M059J (cell line): ENCODE data around the gene TNNC2. TPM values are rescaled to one million over a fixed set of nuclear protein-coding genes. Genes with fewer than 3 reads are reported as not detected.

Experiments used
- DNase-seq: peaks from one replicate; pipeline ENCODE4 v3.0.0-alpha.2; 2012; ENCODE audit warnings: low read depth
- total RNA-seq: library from RNA; depleted of rRNA; stranded (reverse); fragments of >200 nt; shearing (Covaris generic); gene quantifications from 2 replicates; pipeline ENCODE4 v1.2.3, GENCODE V29; 2014; rRNA removed

The TNNC2 gene
- total RNA-seq, 1 experiment from 2014 or later, result not detected

- DNase-seq, result peak; percentile 79
Observed at GRCh38 chr20:45782890-45783289, 44.2 kb downstream of the TNNC2 start.

- peak; percentile 96 for DNase-seq
Observed at GRCh38 chr20:45781391-45781931, 45.7 kb downstream of the TNNC2 start.

GRCh38 chr20:45780159-45780558 lies 47.0 kb downstream of the TNNC2 start:
- DNase-seq, result no peak

GRCh38 chr20:45779011-45779915 lies 47.8 kb downstream of the TNNC2 start:
- peak; percentile 100 for DNase-seq

GRCh38 chr20:45776931-45777330 lies 50.2 kb downstream of the TNNC2 start:
- DNase-seq, result no peak

GRCh38 chr20:45775411-45775810 lies 51.7 kb downstream of the TNNC2 start:
- no peak for DNase-seq

GRCh38 chr20:45774945-45775344 lies 52.2 kb downstream of the TNNC2 start:
- no peak for DNase-seq

Other genes starting within 250 kb of the TNNC2 start
- gene WFDC8, start 248.0 kb downstream of the TNNC2 start, total RNA-seq, result not detected in 2 replicates
- not detected in 2 replicates for gene WFDC10A, start 197.6 kb downstream of the TNNC2 start, total RNA-seq
- not detected in 2 replicates for gene WFDC9, start 196.0 kb downstream of the TNNC2 start, total RNA-seq
- not detected in 2 replicates for gene WFDC11, start 157.1 kb downstream of the TNNC2 start, total RNA-seq
- not detected in 2 replicates for gene WFDC13, start 125.3 kb downstream of the TNNC2 start, total RNA-seq
- not detected in 2 replicates for gene WFDC10B, start 122.3 kb downstream of the TNNC2 start, total RNA-seq
- not detected in 2 replicates for gene SPINT4, start 105.0 kb downstream of the TNNC2 start, total RNA-seq
- gene WFDC3, start 35.4 kb downstream of the TNNC2 start, total RNA-seq, result 0.42 TPM in 1 of 2 replicates, not detected in the other
- 50.2 and 57.6 TPM in 2 replicates for gene DNTTIP1, start 35.4 kb downstream of the TNNC2 start, total RNA-seq
- gene UBE2C, start 14.7 kb downstream of the TNNC2 start, total RNA-seq, result 435 and 579 TPM in 2 replicates
- gene SNX21, start 6.5 kb upstream of the TNNC2 start, total RNA-seq, result 35.1 and 35.8 TPM in 2 replicates
- gene ACOT8, start 30.1 kb upstream of the TNNC2 start, total RNA-seq, result 102 and 117 TPM in 2 replicates
- gene ZSWIM3, start 30.3 kb upstream of the TNNC2 start, total RNA-seq, result 8.6 and 12.0 TPM in 2 replicates
- gene ZSWIM1, start 53.9 kb upstream of the TNNC2 start, total RNA-seq, result 11.2 and 19.8 TPM in 2 replicates
- 0.52 TPM in 1 of 2 replicates, not detected in the other for gene SPATA25, start 60.3 kb upstream of the TNNC2 start, total RNA-seq
- 3.1 and 6.0 TPM in 2 replicates for gene NEURL2, start 63.9 kb upstream of the TNNC2 start, total RNA-seq
- gene CTSA, start 64.0 kb upstream of the TNNC2 start, total RNA-seq, result 253 and 328 TPM in 2 replicates
- 9.6 and 13.4 TPM in 2 replicates for gene PLTP, start 84.8 kb upstream of the TNNC2 start, total RNA-seq
- 11.1 and 14.5 TPM in 2 replicates for gene PCIF1, start 107.4 kb upstream of the TNNC2 start, total RNA-seq
- 8.4 and 13.0 TPM in 2 replicates for gene ZNF335, start 144.9 kb upstream of the TNNC2 start, total RNA-seq
- gene MMP9, start 181.6 kb upstream of the TNNC2 start, total RNA-seq, result 1.5 and 2.3 TPM in 2 replicates
- gene SLC12A5, start 201.9 kb upstream of the TNNC2 start, total RNA-seq, result 0.37 and 1.8 TPM in 2 replicates